BLaER1 (cell line): ENCODE measurements around the gene ZNF440.

Experiments used
- H3K27ac ChIP-seq: shearing (Covaris generic); formaldehyde crosslinking; 2 replicates; pipeline ENCODE4 v1.8.1; 2022
- H3K27me3 ChIP-seq: shearing (Covaris generic); formaldehyde crosslinking; 2 replicates; pipeline ENCODE4 v1.8.1; 2022
- H3K36me3 ChIP-seq: shearing (Covaris generic); formaldehyde crosslinking; 2 replicates; pipeline ENCODE4 v1.8.1; 2022
- H3K4me1 ChIP-seq: shearing (Covaris generic); formaldehyde crosslinking; 2 replicates; pipeline ENCODE4 v1.8.1; 2022
- H3K4me2 ChIP-seq: shearing (Covaris generic); formaldehyde crosslinking; 2 replicates; pipeline ENCODE4 v1.8.1; 2022
- H3K4me3 ChIP-seq: shearing (Covaris generic); formaldehyde crosslinking; 2 replicates; pipeline ENCODE4 v1.8.1; 2022
- H3K9ac ChIP-seq: shearing (Covaris generic); formaldehyde crosslinking; 2 replicates; pipeline ENCODE4 v1.8.1; 2022
- H3K9me3 ChIP-seq: shearing (Covaris generic); formaldehyde crosslinking; 2 replicates; pipeline ENCODE4 v1.8.1; 2022
- H4K20me1 ChIP-seq: shearing (Covaris generic); formaldehyde crosslinking; 2 replicates; pipeline ENCODE4 v1.8.1; 2022
- Cebpa-rat ChIP-seq: shearing (Covaris generic); IDR thresholded peaks from 2 replicates; pipeline ENCODE4 v1.8.1; 2022

The ZNF440 gene

GRCh38 chr19:11784356-11784755 is 29.7 kb upstream of the ZNF440 start:
- Histone ChIP-seq H4K20me1 (no peaks in the 10 kb centered on the region), H3K4me1 (no peaks in the 10 kb centered on the region), H3K9me3 (peaks cover 69% of the 10 kb centered on the region), H3K4me3 (no peak overlapping the region), H3K9ac (no peak overlapping the region), H3K4me2 (no peak overlapping the region), H3K27ac (no peak overlapping the region), H3K27me3 (no peaks in the 10 kb centered on the region), H3K36me3 (peaks cover 52% of the 10 kb centered on the region)
- TF ChIP-seq Cebpa-rat, result no peak

DNA sequence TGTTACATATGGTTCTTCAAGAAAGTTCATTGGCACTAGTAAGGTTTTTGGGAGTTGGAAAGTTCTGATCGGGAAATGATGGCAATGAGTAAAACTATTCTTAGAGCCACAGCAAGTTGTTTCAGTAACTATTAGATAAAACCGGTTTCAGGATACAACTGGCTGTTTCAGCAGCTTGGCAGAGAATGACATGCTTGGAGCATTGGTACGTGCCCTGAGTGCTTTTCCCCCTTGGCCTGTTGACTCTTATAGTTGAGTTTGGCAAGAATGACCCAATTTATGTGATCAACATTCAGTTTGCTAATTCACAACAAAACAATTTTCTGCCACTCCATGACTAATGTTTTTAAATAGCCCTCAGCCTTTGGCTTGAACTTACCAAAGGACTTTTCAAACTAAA is 26.5 kb upstream of the ZNF440 start:
- H3K36me3 ChIP-seq, result peaks cover 20% of the 10 kb centered on the region
- no peak overlapping the region for H3K27ac ChIP-seq
- H3K4me2 ChIP-seq, result no peak overlapping the region
- no peaks in the 10 kb centered on the region for H4K20me1 ChIP-seq
- H3K4me3 ChIP-seq, result no peak overlapping the region
- no peak for TF ChIP-seq Cebpa-rat
- no peaks in the 10 kb centered on the region for H3K4me1 ChIP-seq
- no peak overlapping the region for H3K9ac ChIP-seq
- no peaks in the 10 kb centered on the region for H3K27me3 ChIP-seq
- peaks cover 45% of the 10 kb centered on the region for H3K9me3 ChIP-seq

DNA sequence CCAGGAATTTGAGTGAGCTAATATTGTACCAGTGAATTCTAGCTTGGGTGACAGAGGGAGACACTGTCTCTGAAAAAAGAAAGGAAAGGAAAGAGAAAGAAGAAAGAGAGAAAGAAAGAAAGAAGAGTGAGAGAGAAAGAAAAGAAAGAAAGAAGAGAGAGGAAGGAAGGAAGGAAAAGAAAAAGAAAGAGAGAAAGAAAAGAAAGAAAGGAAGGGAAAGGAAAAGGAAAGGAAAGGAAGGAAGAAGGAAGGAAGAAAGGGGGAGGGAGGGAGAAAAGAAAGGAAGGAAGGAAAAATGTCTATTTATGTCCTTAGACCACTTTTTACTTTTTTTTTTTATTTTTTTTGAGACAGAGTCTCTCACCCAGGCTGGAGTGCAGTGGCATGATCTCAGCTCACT is 21.1 kb upstream of the ZNF440 start:
- Histone ChIP-seq H3K9me3 (peaks cover 13% of the 10 kb centered on the region), H3K36me3 (no peaks in the 10 kb centered on the region)
- TF ChIP-seq Cebpa-rat, result no peak

GRCh38 chr19:11797491-11797890 is 16.6 kb upstream of the ZNF440 start:
- Histone ChIP-seq H3K27ac (peak overlapping the region; percentile 89; the same call in 1 of the 2 replicates), H3K4me3 (peak overlapping the region; percentile 85)

More for the DNA sequence above, 21.1 kb upstream of the ZNF440 start:
- no peak overlapping the region for H3K4me3 ChIP-seq
- no peaks in the 10 kb centered on the region for H3K27me3 ChIP-seq
- H3K4me1 ChIP-seq, result peaks cover 15% of the 10 kb centered on the region
- no peaks in the 10 kb centered on the region for H4K20me1 ChIP-seq
- H3K27ac ChIP-seq, result no peak overlapping the region
- H3K9ac ChIP-seq, result no peak overlapping the region
- no peak overlapping the region for H3K4me2 ChIP-seq

DNA sequence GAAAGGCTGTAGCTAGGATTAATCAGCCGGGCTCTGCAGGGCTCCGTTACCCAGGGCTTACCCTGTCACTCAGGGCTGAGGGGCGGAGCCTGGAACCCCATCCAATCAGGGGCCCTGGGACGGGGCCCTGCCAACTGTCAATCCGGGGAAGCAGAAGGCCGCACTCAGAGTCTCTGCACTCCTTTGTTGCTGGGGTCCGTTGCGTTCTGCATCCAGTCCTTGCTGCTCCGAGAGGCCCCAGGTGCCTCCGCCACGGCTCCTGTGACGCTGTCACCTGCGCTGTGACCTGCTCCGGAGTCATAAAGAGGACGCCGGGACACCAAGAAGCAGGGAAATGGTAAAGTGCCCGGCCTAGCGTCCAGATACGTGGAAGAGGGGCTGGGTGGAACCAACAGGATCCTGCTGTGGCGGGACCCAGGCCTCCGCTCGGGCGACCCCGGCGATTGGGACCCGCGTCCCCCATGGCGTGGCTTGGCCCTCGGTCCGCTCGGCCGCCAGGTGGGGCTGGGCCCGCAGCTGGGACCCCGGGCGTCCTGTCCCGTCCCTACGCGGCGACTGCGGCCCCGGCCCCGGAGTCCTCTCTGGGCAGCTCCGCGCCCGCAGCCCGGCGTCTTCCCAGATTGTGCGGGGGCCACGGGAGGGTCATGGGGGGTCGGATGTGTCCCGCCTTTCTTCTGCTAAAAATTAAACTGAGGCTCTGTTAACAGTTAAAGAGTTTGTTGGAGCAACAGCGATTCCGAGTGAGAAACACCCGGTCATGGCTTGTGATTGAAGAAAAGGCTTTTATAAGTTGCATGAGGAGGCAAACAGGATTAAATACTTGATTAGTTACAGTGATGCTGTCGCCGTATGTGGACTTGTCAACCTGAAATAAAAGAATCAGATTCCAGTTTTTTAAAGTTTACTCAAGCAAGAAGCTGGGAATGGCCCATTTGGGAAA is 15.4 kb upstream of the ZNF440 start, which contains the start of gene ZNF491:
TSS of gene ZNF491 (plus strand) at position 133 of the 940 bp plus-strand sequence. CDS start 7,431 bp downstream, outside the sequence.
- H3K4me3 ChIP-seq, result peak within 1 kb of the TSS; percentile 85
- H4K20me1 ChIP-seq, result no peaks in the 10 kb centered on the region
- no peaks in the 10 kb centered on the region for H3K27me3 ChIP-seq
- peak within 1 kb of the TSS; percentile 85 for H3K4me2 ChIP-seq
- no peak for TF ChIP-seq Cebpa-rat
- H3K9ac ChIP-seq, result peak within 1 kb of the TSS; percentile 91
- H3K36me3 ChIP-seq, result peaks cover 19% of the 10 kb centered on the region
- peak within 1 kb of the TSS; percentile 89 for H3K27ac ChIP-seq
- H3K4me1 ChIP-seq, result peaks cover 28% of the 10 kb centered on the region
- H3K9me3 ChIP-seq, result peaks cover 41% of the 10 kb centered on the region

More at GRCh38 chr19:11797491-11797890, 16.6 kb upstream of the ZNF440 start:
- no peaks in the 10 kb centered on the region for H3K27me3 ChIP-seq
- peaks cover 29% of the 10 kb centered on the region for H3K9me3 ChIP-seq
- H3K36me3 ChIP-seq, result peaks cover 7% of the 10 kb centered on the region
- peaks cover 28% of the 10 kb centered on the region for H3K4me1 ChIP-seq
- H3K4me2 ChIP-seq, result peak overlapping the region; percentile 85
- no peak for TF ChIP-seq Cebpa-rat
- H4K20me1 ChIP-seq, result no peaks in the 10 kb centered on the region
- H3K9ac ChIP-seq, result no peak overlapping the region

DNA sequence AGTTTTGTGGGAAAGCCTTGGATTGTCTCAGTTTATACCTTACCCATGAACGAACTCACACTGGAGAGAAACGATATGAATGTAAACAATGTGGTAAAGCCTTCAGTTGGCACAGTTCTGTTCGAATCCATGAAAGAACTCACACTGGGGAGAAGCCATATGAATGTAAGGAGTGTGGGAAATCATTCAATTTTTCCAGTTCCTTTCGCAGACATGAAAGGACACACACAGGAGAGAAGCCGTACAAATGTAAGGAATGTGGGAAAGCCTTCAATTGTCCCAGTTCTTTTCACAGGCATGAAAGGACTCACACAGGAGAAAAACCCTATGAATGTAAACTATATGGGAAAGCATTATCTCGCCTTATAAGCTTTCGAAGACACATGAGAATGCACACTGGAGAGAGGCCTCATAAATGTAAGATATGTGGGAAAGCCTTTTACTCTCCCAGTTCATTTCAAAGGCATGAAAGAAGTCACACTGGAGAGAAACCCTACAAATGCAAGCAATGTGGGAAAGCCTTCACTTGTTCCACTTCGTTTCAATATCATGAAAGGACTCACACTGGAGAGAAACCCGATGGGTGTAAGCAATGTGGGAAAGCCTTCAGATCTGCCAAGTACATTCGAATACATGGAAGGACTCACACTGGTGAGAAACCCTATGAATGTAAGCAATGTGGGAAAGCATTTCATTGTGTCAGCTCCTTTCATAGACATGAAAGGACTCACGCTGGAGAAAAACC is 7.5 kb upstream of the ZNF440 start:
- no peaks in the 10 kb centered on the region for H4K20me1 ChIP-seq
- H3K4me2 ChIP-seq, result no peak overlapping the region
- peaks cover 92% of the 10 kb centered on the region for H3K36me3 ChIP-seq
- H3K4me1 ChIP-seq, result no peaks in the 10 kb centered on the region
- peaks cover 91% of the 10 kb centered on the region for H3K9me3 ChIP-seq
- no peak overlapping the region for H3K9ac ChIP-seq
- H3K27me3 ChIP-seq, result no peaks in the 10 kb centered on the region
- H3K27ac ChIP-seq, result no peak overlapping the region
- peak overlapping the region; percentile 26; the same call in 1 of the 2 replicates for H3K4me3 ChIP-seq
- TF ChIP-seq Cebpa-rat, result no peak

- Histone ChIP-seq H3K4me1 (no peaks in the 10 kb centered on the region), H3K9me3 (peaks cover 86% of the 10 kb centered on the region), H3K36me3 (peaks cover 93% of the 10 kb centered on the region), H4K20me1 (no peaks in the 10 kb centered on the region), H3K27ac (no peak overlapping the region), H3K27me3 (no peaks in the 10 kb centered on the region), H3K4me3 (peak overlapping the region; percentile 26; the same call in 1 of the 2 replicates), H3K9ac (no peak overlapping the region), H3K4me2 (no peak overlapping the region)
- TF ChIP-seq Cebpa-rat, result no peak
Measured at GRCh38 chr19:11807099-11807380, 7.0 kb upstream of the ZNF440 start.

DNA sequence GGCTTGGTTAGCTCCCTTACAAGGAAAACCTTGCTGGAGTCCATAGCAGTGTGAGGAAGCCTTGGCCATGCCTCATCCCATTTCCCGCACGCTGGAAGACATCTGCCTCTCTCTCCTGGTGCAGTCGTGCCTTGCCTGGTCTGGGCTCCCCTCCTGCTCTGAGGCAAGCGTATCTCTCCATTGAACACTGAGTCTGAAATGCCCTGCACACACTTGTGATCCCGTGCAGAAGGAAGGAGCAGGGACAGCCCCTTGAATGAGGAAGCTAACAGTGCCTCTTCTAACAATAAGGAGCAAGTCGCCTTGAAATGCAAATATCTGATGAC is 407 bp upstream of the ZNF440 start:
- peaks cover 47% of the 10 kb centered on the region for H3K9me3 ChIP-seq
- H3K4me1 ChIP-seq, result peaks cover 21% of the 10 kb centered on the region
- no peaks in the 10 kb centered on the region for H4K20me1 ChIP-seq
- H3K4me2 ChIP-seq, result peak overlapping the region; percentile 88
- peak overlapping the region; percentile 85 for H3K4me3 ChIP-seq
- H3K36me3 ChIP-seq, result peaks cover 59% of the 10 kb centered on the region
- no peaks in the 10 kb centered on the region for H3K27me3 ChIP-seq
- TF ChIP-seq Cebpa-rat, result no peak
- H3K27ac ChIP-seq, result peak overlapping the region; percentile 84
- H3K9ac ChIP-seq, result peak overlapping the region; percentile 87

GRCh38 chr19:11814700-11815035 is 595 bp downstream of the ZNF440 start:
- Histone ChIP-seq H3K36me3 (peaks cover 58% of the 10 kb centered on the region), H3K27ac (peak overlapping the region; percentile 84), H3K9me3 (peaks cover 47% of the 10 kb centered on the region), H3K4me3 (peak overlapping the region; percentile 85), H3K27me3 (no peaks in the 10 kb centered on the region), H3K9ac (peak overlapping the region; percentile 87), H3K4me2 (peak overlapping the region; percentile 88), H4K20me1 (no peaks in the 10 kb centered on the region), H3K4me1 (peaks cover 21% of the 10 kb centered on the region)
- TF ChIP-seq Cebpa-rat, result no peak
